BE2C (cell line): ENCODE data around the gene P2RX3.

ENCODE experiments used
- DNase-seq: peaks from one replicate; pipeline ENCODE4 v3.0.0-alpha.2; 2020
- H3K27me3 ChIP-seq: fragments of 250-450 bp; sonication (Bioruptor Pico); 2 replicates; pipeline ENCODE4 v1.5.1; 2020; ENCODE audit warnings: mild to moderate bottlenecking
- H3K36me3 ChIP-seq: fragments of 250-450 bp; sonication (Bioruptor Pico); 2 replicates; pipeline ENCODE4 v1.5.1; 2020; ENCODE audit warnings: mild to moderate bottlenecking
- H3K4me1 ChIP-seq: fragments of 250-450 bp; sonication (Bioruptor Pico); 2 replicates; pipeline ENCODE4 v1.5.1; 2020
- H3K4me3 ChIP-seq: 2 replicates; pipeline ENCODE4 v1.5.1; 2011; ENCODE audit warnings: low read depth, low read length
- H3K9me3 ChIP-seq: fragments of 250-450 bp; sonication (Bioruptor Pico); 2 replicates; pipeline ENCODE4 v1.5.1; 2020
- TF ChIP-seq, protein P1 (sequence below): IDR thresholded peaks from 2 replicates; pipeline ENCODE4 v1.5.1; 2012; ENCODE audit warnings: mild to moderate bottlenecking, low read depth, low read length

P2RX3 gene

DNA sequence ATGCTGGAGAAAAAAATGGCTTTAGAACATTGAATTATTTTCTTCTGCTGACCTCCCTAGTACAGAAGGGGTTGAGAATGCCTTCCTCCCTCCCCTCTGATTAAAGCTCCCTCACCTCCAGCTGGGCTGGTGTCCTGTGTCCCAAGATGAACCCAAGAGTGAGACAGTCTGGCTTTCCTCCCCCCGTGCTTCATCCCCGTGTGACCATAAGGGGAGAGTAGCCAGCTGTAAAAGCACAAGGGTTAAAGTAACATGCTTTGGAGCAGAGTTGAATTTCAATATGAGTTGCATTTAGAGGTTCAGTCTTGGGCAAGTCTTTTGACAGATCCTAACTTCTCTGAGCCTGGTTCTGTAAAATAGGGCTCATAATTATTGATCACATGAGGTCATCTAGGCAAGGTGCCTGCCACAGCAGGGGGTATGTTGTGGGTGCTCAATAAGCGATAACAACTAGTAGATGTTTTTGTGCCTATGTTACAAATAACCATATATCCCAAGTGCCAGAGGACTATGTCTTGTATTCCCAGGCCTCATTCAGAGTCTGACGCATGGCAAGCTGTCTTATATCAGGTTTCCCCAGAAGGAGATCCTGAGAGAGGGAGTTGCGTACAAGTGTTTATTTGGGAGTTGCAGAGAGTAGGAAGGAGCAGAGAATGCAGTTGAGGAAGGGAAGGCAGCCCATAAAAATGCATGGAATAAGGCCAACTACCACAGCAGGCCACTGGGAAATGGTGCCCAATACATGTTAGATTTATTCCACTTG, 48.2 kb downstream of the P2RX3 start:
- Histone ChIP-seq H3K36me3 (no peaks in the 10 kb centered on the region), H3K4me3 (no peak overlapping the region), H3K27me3 (no peaks in the 10 kb centered on the region), H3K9me3 (no peaks in the 10 kb centered on the region), H3K4me1 (no peaks in the 10 kb centered on the region)
- DNase-seq, result no peak
- TF ChIP-seq, protein P1, sequence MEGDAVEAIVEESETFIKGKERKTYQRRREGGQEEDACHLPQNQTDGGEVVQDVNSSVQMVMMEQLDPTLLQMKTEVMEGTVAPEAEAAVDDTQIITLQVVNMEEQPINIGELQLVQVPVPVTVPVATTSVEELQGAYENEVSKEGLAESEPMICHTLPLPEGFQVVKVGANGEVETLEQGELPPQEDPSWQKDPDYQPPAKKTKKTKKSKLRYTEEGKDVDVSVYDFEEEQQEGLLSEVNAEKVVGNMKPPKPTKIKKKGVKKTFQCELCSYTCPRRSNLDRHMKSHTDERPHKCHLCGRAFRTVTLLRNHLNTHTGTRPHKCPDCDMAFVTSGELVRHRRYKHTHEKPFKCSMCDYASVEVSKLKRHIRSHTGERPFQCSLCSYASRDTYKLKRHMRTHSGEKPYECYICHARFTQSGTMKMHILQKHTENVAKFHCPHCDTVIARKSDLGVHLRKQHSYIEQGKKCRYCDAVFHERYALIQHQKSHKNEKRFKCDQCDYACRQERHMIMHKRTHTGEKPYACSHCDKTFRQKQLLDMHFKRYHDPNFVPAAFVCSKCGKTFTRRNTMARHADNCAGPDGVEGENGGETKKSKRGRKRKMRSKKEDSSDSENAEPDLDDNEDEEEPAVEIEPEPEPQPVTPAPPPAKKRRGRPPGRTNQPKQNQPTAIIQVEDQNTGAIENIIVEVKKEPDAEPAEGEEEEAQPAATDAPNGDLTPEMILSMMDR, result no peak

DNA sequence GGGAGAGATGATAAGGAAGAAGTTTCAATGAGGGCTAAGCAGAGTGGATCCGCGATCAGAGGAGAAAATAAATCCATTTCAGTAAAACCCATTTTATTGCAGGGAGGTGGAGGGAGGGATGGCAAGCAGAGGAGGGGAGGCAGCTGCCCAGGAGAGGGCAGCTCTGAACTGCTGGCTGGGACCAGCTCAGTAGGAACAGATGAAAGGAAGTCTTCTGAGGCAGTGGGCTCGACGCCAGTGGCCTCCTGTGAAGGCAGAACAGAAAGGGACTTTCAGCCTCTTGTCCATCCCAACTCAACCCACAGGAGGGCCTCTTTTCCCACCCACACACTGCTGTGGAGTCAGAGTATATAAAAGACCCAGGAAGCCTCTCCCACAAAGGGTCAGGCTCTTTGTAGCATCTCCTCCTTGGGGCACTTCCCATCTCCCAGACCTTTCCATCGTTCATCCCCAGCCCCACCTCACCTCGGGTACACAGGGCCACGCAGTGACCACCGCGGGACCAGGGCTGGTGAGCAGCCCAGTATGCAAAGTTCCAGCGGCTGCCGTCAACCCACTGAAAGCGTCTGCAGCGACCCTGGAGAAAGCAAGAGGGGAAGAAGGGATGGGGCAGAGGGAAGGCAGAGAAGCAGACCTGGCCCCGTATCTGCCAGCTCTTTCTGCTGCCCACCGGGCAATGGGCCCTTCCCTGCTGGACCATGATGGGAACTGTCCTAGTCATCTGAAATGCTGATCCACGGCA, 49.3 kb downstream of the P2RX3 start:
- no peak for DNase-seq
- Histone ChIP-seq H3K27me3 (no peaks in the 10 kb centered on the region), H3K4me1 (no peaks in the 10 kb centered on the region), H3K36me3 (no peaks in the 10 kb centered on the region), H3K9me3 (no peaks in the 10 kb centered on the region), H3K4me3 (no peak overlapping the region)
- TF ChIP-seq, protein P1, result no peak

DNA sequence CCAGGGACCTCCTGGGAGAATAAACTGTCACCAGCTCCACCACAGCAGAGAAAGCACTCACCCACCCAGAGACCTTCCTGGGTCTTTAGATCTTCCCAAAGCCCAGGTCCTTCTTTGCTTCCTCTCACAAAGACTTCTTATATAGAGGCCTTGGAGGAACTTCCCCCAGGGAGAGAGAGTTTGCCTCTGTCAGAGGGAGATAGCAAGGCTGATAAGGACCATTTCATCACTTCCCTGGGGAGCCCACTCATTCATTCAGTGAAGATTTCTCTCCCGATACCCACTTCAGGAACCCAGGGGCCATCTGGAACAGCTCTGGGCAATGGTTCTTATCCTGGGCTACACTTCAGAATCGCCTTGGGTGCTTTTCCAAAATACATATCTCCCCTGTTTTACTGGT, 52.4 kb downstream of the P2RX3 start, which contains the start of gene PRG2:
PRG2 (minus strand) TSS at position 116 of the 400 bp plus-strand sequence. CDS start 706 bp downstream, outside the sequence.
- TF ChIP-seq, protein P1, result no peak
- no peaks in the 10 kb centered on the region for H3K9me3 ChIP-seq
- no peak within 1 kb of the TSS for H3K4me3 ChIP-seq
- H3K36me3 ChIP-seq, result no peaks in the 10 kb centered on the region
- H3K27me3 ChIP-seq, result no peaks in the 10 kb centered on the region
- H3K4me1 ChIP-seq, result no peaks in the 10 kb centered on the region
- no peak for DNase-seq

DNA sequence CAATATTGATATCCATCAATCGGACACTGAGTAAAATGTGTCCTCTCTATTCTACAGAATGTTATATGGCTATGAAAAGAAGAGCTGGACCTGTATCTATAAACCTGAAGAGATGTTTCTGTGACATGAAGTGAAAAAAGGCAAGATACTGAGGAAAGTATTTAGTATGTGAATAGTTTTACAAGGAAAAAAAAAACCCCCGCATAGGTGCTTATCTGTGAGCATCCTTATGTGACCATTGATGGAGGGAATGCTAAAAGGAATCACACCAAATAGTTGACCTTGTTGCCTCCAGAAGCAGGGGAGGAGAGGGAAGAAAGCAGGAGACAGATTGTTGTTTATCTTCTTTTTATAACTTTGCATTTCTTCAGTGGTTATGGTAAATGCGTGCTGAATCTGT, 53.0 kb downstream of the P2RX3 start:
- TF ChIP-seq, protein P1, result no peak
- DNase-seq, result no peak
- no peaks in the 10 kb centered on the region for H3K9me3 ChIP-seq
- H3K4me1 ChIP-seq, result no peaks in the 10 kb centered on the region
- no peak overlapping the region for H3K4me3 ChIP-seq
- H3K36me3 ChIP-seq, result no peaks in the 10 kb centered on the region
- no peaks in the 10 kb centered on the region for H3K27me3 ChIP-seq

DNA sequence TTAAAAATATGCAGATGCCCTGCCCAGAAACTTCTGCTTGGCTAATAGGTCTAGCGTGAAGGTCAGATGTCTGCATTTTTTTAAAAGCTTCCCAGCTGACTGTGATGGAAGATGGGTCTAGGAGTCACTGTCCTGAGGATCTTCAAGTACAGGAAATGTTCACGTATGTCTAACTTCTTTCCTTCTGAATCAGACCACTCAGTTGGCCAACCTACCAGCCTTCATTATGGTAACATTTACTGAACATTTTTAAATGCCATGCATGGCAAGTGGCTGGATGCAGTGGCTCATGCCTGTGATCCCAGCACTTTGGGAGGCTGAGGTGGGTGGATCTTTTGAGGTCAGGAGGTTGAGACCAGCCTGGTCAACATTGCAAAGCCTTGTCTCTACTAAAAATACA, 53.4 kb downstream of the P2RX3 start:
- H3K4me3 ChIP-seq, result no peak overlapping the region
- TF ChIP-seq, protein P1, result no peak
- no peaks in the 10 kb centered on the region for H3K9me3 ChIP-seq
- no peaks in the 10 kb centered on the region for H3K27me3 ChIP-seq
- H3K4me1 ChIP-seq, result no peaks in the 10 kb centered on the region
- DNase-seq, result no peak
- H3K36me3 ChIP-seq, result no peaks in the 10 kb centered on the region

DNA sequence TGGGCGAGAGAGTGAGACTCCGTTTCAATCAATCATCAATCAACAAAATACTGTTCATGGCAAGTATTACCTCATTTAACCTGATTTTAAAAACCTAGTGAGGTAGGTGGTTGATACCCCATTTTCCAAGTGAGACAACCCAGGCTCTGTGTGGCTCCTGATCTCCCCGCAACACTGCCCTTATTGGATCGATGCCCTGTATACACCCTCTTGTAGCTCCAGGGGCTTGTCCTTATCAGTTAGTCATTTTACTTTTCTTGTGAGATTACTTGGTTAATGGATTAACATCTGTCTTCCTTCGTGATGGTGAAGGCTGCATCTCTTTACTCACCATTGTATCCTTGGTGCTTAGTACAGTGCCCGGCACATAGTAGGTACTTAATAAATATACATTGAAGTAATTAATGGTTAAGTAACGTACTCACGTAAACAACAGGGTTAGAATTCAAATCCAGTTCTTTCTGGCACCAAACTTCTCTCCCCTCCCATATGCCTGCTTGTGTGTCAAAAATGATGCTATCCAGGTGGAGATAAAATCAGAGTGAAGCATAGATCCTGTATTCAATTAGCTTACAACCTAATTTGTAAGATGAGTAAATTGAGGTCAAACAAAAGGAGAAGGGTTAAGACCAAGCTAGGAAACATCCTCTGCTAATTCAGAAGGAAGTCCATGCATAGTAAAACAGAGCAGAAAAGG, 54.1 kb downstream of the P2RX3 start:
- Histone ChIP-seq H3K9me3 (no peaks in the 10 kb centered on the region), H3K4me3 (no peak overlapping the region), H3K36me3 (no peaks in the 10 kb centered on the region), H3K27me3 (no peaks in the 10 kb centered on the region), H3K4me1 (no peaks in the 10 kb centered on the region)
- no peak for DNase-seq
- TF ChIP-seq, protein P1, result no peak
